ENCODE data around the gene ASCC1. TPM values are rescaled to one million over a fixed set of nuclear protein-coding genes. Genes with fewer than 3 reads are reported as not detected.

ASCC1 gene
- polyA plus RNA-seq, 1 donor (not counting 4 experiments of a cell fraction or from before 2014, with no cell fraction given), result 32.9 TPM

DNA sequence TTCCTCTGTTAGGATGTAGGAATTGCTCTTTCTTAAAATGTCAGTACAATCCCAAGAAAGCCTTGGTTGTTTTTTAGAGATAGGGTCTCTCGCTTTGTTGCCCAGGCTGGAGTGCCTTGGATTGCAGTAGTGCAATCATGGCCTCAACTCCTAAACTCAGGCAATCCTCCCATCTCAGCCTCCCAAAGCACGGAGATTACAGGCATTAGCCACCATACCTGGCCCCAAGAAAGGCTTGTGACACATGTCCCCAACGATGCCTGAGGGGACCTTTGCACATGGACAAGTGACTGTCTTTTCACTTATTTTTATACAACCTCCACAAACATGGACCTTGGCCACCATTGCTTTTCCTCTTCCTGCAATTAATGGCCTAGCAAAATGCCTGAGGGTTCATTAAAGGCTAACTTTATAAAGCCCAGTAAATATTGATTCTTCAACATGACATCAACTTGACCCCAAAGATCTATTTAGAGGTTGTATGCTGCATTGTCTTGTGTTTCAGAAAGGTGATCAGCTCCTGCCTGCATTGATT, 117.7 kb downstream of the ASCC1 start:
- no peak overlapping the region for H2AFZ ChIP-seq (ENCODE audit: control insufficient read depth, low read length)
- H3K27ac ChIP-seq (ENCODE audit: control insufficient read depth, insufficient read depth, low read length), result no peak overlapping the region
- peaks cover 15% of the 10 kb centered on the region for H3K4me1 ChIP-seq (ENCODE audit: control insufficient read depth, extremely low read depth, insufficient read depth, low read length)
- no peak for DNase-seq (ENCODE audit: low read depth, low spot score)
- dilution Hi-C loops (cut with MboI; ENCODE audit: extremely low pct_ligation_motif_present, low sequenced_read_pairs), result no loop called here
- no peak overlapping the region for H3K9ac ChIP-seq (ENCODE audit: control insufficient read depth, extremely low read depth, insufficient read depth, low read length)
- no peaks in the 10 kb centered on the region for H3K9me3 ChIP-seq (ENCODE audit: control insufficient read depth, low read depth, low read length)
- no peak for FAIRE-seq
- no peaks in the 10 kb centered on the region for H4K20me1 ChIP-seq (ENCODE audit: control insufficient read depth, extremely low read depth, insufficient read depth, low read length)
- no peaks in the 10 kb centered on the region for H3K79me2 ChIP-seq (ENCODE audit: control insufficient read depth, insufficient read depth, low read length)
- no peak overlapping the region for H3K4me3 ChIP-seq (ENCODE audit: control insufficient read depth in 2 of 3, extremely low read depth in 1 of 3, insufficient read depth in 2 of 3, low read depth in 1 of 3, low read length in 3 of 3)
- H3K27me3 ChIP-seq (ENCODE audit: control insufficient read depth, extremely low read depth, insufficient read depth, low read length), result no peaks in the 10 kb centered on the region
- H3K4me2 ChIP-seq (ENCODE audit: control insufficient read depth, extremely low read depth, insufficient read depth, low read depth, low read length), result no peak overlapping the region
- H3K36me3 ChIP-seq (ENCODE audit: control insufficient read depth in 2 of 2, extremely low read depth in 1 of 2, insufficient read depth in 2 of 2, low read length in 2 of 2), result peaks cover 3 to 8% of the 10 kb centered on the region in 2 experiments
- TF ChIP-seq CTCF (optimal IDR thresholded peaks at IDR 0.05 in 1 of 3, IDR thresholded peaks at IDR 0.05 in 1 of 3, conservative IDR thresholded peaks at IDR 0.05 in 1 of 3; ENCODE audit: extremely low read depth in 1 of 3, insufficient read depth in 2 of 3, low read length in 3 of 3) (no peak), EZH2 (IDR thresholded peaks at IDR 0.05; ENCODE audit: low read length) (no peak)
- no peaks in the 10 kb centered on the region for H3K9me1 ChIP-seq (ENCODE audit: control insufficient read depth, extremely low read depth, insufficient read depth, low read length)

- FAIRE-seq, result no peak
- no peak overlapping the region for H3K9ac ChIP-seq (ENCODE audit: control insufficient read depth, extremely low read depth, insufficient read depth, low read length)
Observed at GRCh38 chr10:72097448-72098300, 118.4 kb downstream of the ASCC1 start.

More at GRCh38 chr10:72097448-72098300, 118.4 kb downstream of the ASCC1 start:
- DNase-seq (ENCODE audit: low read depth, low spot score), result no peak
- no peaks in the 10 kb centered on the region for H3K79me2 ChIP-seq (ENCODE audit: control insufficient read depth, insufficient read depth, low read length)
- no peaks in the 10 kb centered on the region for H3K9me1 ChIP-seq (ENCODE audit: control insufficient read depth, extremely low read depth, insufficient read depth, low read length)
- H3K4me1 ChIP-seq (ENCODE audit: control insufficient read depth, extremely low read depth, insufficient read depth, low read length), result peaks cover 15% of the 10 kb centered on the region
- no peak overlapping the region for H3K4me2 ChIP-seq (ENCODE audit: control insufficient read depth, extremely low read depth, insufficient read depth, low read depth, low read length)
- H3K9me3 ChIP-seq (ENCODE audit: control insufficient read depth, low read depth, low read length), result no peaks in the 10 kb centered on the region
- H3K27me3 ChIP-seq (ENCODE audit: control insufficient read depth, extremely low read depth, insufficient read depth, low read length), result no peaks in the 10 kb centered on the region
- no peak overlapping the region for H2AFZ ChIP-seq (ENCODE audit: control insufficient read depth, low read length)
- TF ChIP-seq CTCF (optimal IDR thresholded peaks at IDR 0.05 in 1 of 3, IDR thresholded peaks at IDR 0.05 in 1 of 3, conservative IDR thresholded peaks at IDR 0.05 in 1 of 3; ENCODE audit: extremely low read depth in 1 of 3, insufficient read depth in 2 of 3, low read length in 3 of 3) (no peak), EZH2 (IDR thresholded peaks at IDR 0.05; ENCODE audit: low read length) (no peak)
- dilution Hi-C loops (cut with MboI; ENCODE audit: extremely low pct_ligation_motif_present, low sequenced_read_pairs), result no loop called here
- H4K20me1 ChIP-seq (ENCODE audit: control insufficient read depth, extremely low read depth, insufficient read depth, low read length), result no peaks in the 10 kb centered on the region
- H3K27ac ChIP-seq (ENCODE audit: control insufficient read depth, insufficient read depth, low read length), result no peak overlapping the region
- peaks cover 3 to 8% of the 10 kb centered on the region in 2 experiments for H3K36me3 ChIP-seq (ENCODE audit: control insufficient read depth in 2 of 2, extremely low read depth in 1 of 2, insufficient read depth in 2 of 2, low read length in 2 of 2)
- no peak overlapping the region for H3K4me3 ChIP-seq (ENCODE audit: control insufficient read depth in 2 of 3, extremely low read depth in 1 of 3, insufficient read depth in 2 of 3, low read depth in 1 of 3, low read length in 3 of 3)

Measured in keratinocyte (primary cell).